Endothelial cell of umbilical vein (primary cell): Measurements from ENCODE around the gene SUCLG2.

ENCODE experiments used
- EZH2 ChIP-seq: IDR thresholded peaks from 2 replicates; pipeline ENCODE4 v1.6.1; 2012; ENCODE audit warnings: borderline replicate concordance, low read depth, mild to moderate bottlenecking, moderate library complexity, low read length, inconsistent platforms; ENCODE audit not compliant: severe bottlenecking
- FOS ChIP-seq: IDR thresholded peaks from 2 replicates; pipeline ENCODE4 v1.6.1; 2011; ENCODE audit warnings: mild to moderate bottlenecking, low read length, moderate library complexity, borderline replicate concordance; ENCODE audit not compliant: insufficient read depth
- GATA2 ChIP-seq: IDR thresholded peaks from 2 replicates; pipeline ENCODE4 v1.7.0; 2011; ENCODE audit warnings: low read depth, mild to moderate bottlenecking, moderate library complexity, mixed read lengths, low read length; ENCODE audit not compliant: insufficient read length, insufficient read depth
- JUN ChIP-seq: IDR thresholded peaks from 2 replicates; pipeline ENCODE4 v1.6.1; 2011; ENCODE audit warnings: borderline replicate concordance, low read depth; ENCODE audit not compliant: insufficient read length, insufficient read depth
- POLR2A ChIP-seq: IDR thresholded peaks from 2 replicates; pipeline ENCODE4 v1.6.1; 2012; ENCODE audit warnings: low read depth, mild to moderate bottlenecking, control low read depth, low read length
- POLR2AphosphoS5 ChIP-seq: IDR thresholded peaks from 2 replicates; pipeline ENCODE4 v1.6.1; 2012; ENCODE audit warnings: low read depth, mild to moderate bottlenecking, control low read depth, low read length, moderate library complexity; ENCODE audit not compliant: insufficient read depth
- TF ChIP-seq, protein P1 (sequence below): IDR thresholded peaks from 2 replicates; pipeline ENCODE4 v1.6.1; 2011; ENCODE audit not compliant: insufficient read depth, insufficient read length
- TF ChIP-seq, protein P2 (sequence below), 2 donors: IDR thresholded peaks; 1 replicate in 1 of 2; 2 replicates in 1 of 2; pipeline ENCODE4 v1.5.1; 2011; ENCODE audit warnings: low read length in 2 of 2, mild to moderate bottlenecking in 2 of 2, moderate library complexity in 2 of 2, control low read depth in 1 of 2, inconsistent platforms in 1 of 2, low read depth in 1 of 2; ENCODE audit not compliant: insufficient read depth in 1 of 2; ENCODE audit errors: extremely low read depth in 1 of 2

DNA sequence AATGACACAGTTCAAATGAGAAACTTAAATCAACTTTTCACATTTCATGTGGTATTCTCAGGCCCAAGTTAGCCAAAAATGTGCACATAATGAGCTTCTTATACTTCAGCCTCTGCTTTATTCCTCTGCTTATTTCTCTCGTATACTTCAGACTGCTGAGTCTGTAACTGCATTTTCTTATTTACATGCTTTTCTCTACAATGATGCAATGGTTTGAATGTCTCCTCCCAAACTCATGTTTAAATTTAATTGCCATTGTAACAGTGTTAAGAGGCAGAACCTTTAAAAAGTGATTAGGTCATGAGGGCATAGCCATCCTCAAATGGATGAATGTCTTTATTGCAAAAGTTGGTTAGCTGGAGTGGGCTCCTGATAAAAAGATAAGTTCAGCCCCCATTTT is 184.2 kb downstream of the SUCLG2 start:
- no peak for TF ChIP-seq FOS
- no peak for TF ChIP-seq POLR2A
- no peak for TF ChIP-seq EZH2
- TF ChIP-seq, protein P1, sequence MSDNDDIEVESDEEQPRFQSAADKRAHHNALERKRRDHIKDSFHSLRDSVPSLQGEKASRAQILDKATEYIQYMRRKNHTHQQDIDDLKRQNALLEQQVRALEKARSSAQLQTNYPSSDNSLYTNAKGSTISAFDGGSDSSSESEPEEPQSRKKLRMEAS: no peak
- TF ChIP-seq, protein P2, sequence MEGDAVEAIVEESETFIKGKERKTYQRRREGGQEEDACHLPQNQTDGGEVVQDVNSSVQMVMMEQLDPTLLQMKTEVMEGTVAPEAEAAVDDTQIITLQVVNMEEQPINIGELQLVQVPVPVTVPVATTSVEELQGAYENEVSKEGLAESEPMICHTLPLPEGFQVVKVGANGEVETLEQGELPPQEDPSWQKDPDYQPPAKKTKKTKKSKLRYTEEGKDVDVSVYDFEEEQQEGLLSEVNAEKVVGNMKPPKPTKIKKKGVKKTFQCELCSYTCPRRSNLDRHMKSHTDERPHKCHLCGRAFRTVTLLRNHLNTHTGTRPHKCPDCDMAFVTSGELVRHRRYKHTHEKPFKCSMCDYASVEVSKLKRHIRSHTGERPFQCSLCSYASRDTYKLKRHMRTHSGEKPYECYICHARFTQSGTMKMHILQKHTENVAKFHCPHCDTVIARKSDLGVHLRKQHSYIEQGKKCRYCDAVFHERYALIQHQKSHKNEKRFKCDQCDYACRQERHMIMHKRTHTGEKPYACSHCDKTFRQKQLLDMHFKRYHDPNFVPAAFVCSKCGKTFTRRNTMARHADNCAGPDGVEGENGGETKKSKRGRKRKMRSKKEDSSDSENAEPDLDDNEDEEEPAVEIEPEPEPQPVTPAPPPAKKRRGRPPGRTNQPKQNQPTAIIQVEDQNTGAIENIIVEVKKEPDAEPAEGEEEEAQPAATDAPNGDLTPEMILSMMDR (IDR thresholded peaks at IDR 0.05; ENCODE audit: extremely low read depth in 1 of 2, insufficient read depth in 1 of 2, low read depth in 1 of 2, low read length in 2 of 2): no peak
- no peak for TF ChIP-seq JUN
- TF ChIP-seq GATA2: no peak
- no peak for TF ChIP-seq POLR2AphosphoS5
